Measurements from ENCODE around the gene RIPK3.
A peak's percentile ranks its signal among the peaks of the same experiment; 100 is the strongest.
"Not testable (repeated sequence)": the region's sequence is repeated elsewhere in the genome, so short reads cannot be mapped to it uniquely, and the experiment has no call there.

RIPK3 gene

DNA sequence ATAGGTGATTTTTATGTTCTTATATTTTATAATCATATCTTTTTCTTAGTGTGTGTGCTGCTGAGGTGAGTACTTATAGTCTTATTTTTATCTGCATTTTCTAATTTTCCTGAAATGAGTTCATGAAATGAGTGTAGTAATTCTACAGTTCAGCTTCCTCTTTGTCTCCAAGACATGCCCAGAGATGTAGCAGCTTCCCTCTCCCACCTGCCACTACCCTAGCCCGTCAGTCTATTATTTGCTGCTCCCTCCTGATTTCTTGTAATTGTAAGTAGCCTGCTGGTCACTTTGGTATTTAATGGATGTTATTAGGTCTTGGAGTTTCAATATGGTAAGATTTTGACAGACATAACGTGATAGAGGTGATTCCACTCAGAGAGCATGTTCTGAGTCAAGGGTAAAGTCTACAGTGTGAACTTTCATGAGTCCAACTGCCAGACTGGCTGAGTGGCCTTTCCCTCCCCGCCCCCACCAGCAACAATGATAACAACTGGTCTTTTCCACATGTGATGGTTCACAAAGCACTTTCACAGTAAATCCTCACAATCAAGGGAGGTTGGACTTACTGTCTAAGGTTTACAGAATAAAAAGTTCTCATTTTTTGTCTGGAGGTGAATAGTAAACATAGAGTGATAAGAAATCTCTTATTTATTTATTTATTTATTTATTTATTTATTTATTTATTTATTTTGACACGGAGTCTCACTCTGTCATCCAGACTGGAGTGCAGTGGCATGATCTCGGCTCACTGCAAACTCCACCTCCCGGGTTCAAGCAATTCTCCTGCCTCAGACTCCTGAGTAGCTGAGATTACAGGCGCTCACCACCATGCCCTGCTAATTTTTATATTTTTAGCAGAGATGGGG lies 4.2 kb upstream of the RIPK3 start:
- DNase-seq, result no peak

GRCh38 chr14:24342889-24343288 lies 3.1 kb upstream of the RIPK3 start:
- DNase-seq, result no peak

GRCh38 chr14:24340606-24341005 lies 815 bp upstream of the RIPK3 start:
- no peak for DNase-seq

DNA sequence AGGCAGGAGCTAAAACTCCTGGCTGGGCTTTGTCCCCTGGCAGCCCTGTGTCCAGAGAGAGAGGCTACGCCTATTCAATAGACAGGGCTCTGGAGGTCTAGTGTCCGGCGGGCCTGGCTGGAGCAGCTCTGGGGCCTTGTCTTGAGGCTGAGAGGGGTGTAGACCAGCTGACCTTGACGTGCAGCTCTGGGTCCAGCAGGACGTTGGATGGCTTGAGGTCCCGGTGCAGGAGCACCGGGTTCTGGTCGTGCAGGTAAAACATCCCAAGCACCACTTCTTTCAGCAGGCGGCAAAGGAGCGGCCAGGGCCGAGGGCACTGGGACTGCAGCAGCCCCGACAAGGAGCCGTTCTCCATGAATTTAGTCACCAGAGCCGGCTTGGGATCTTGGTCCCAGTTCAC lies 948 bp downstream of the RIPK3 start:
- DNase-seq, result no peak

GRCh38 chr14:24337824-24338175 lies 2.0 kb downstream of the RIPK3 start:
- no peak for DNase-seq

DNA sequence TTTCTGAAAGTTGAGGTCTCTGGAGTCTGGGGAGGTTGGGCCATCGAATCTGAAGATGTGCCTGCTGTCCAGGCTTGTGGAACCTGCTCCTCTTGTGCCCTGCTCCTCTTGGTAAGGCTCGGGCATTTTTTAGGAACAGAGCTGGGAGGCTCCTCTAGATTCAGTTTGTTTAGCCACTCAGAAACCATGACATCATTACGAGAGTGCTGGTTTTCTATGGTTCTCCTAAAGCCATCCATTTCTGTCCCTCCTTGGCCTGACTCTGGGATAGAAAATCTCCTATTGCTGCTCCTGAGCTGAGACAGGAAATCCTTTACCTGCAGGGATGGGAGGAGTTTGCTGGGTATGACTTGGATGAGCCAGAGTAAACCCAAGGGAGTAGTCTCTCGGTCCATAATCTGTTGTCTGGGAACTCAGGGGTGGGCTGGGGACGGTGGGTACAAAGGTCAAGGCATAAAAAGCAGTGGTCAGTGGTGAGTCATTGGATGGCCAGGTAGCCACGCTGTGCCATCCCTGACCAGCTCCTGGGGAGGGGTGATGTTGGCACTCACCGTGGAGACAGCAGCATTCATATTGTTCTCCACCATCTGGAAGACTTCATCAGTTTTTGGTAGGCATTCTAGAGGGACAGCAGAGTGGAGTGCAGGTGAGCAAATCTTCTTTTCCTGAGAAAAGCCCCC lies 2.5 kb downstream of the RIPK3 start:
- no peak for DNase-seq

DNA sequence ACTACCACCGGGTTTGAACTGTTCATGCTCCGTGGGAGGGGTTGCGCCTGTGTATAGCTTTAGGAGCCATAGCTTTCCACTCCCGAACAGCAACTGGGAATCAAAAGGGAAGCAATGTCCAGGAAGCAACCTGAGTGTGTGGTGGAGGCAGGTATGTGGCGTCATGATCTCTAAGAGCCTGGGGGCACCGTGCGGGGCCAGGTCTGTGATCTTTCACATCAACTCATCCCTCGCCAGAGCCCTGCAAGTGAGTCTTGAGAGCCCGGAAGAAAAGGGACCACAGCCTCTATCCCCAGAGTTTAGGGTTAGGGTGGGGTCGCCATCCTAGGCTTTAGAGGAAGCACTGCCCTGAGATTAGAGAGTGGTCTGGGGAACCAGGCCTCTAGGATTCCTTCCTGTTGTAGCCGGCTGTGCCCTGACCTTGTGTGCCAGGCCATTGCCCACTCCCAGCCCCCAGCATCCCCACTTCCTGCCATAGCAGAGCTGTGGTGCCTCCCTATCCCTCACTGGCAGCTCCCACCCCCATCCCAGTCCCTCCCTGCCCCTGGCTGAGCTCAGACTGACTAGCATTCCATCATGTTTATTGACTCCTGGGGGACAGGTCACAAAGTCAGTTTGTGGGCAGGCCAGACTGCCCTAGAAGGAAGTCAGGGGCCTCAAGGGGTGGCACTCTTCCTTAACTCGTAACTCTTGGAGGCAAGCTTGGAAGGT lies 4.2 kb downstream of the RIPK3 start:
- no peak for DNase-seq

- no peak for DNase-seq
These were observed 5.1 kb downstream of the RIPK3 start, which contains the start of gene ADCY4 for GRCh38 chr14:24334431-24335291. TSS of gene ADCY4 (minus strand) at chr14:24335071. CDS start at chr14:24334652, 419 bp downstream.

GRCh38 chr14:24332268-24332993 lies 7.4 kb downstream of the RIPK3 start:
- DNase-seq, result peak; percentile 85

DNA sequence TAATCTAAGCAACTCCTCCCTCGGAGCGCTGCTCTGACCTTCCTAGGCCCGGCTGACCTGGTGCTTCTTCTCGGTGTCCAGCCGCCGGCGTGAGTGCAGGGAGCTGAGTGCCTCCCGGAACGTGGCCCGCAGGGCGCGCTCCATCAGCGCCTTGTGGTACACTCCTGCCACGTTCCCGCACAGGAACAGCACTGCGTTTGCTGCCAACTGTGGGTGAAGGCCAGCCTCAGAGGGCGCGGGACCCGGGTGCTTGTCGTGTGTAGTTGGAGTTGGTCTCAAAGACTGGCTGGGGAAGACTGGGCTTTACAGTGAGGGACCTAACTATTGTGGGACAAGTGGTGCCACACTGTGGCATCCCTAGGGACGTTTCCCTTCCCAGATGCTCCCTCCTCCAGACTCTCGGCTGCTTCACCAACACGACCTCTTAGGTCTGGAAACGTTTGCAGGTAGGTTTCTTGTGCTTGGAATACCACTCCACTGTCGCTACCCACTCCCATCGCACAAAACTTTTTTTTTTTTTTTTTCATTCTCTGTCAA lies 8.0 kb downstream of the RIPK3 start:
- DNase-seq, result no peak

DNA sequence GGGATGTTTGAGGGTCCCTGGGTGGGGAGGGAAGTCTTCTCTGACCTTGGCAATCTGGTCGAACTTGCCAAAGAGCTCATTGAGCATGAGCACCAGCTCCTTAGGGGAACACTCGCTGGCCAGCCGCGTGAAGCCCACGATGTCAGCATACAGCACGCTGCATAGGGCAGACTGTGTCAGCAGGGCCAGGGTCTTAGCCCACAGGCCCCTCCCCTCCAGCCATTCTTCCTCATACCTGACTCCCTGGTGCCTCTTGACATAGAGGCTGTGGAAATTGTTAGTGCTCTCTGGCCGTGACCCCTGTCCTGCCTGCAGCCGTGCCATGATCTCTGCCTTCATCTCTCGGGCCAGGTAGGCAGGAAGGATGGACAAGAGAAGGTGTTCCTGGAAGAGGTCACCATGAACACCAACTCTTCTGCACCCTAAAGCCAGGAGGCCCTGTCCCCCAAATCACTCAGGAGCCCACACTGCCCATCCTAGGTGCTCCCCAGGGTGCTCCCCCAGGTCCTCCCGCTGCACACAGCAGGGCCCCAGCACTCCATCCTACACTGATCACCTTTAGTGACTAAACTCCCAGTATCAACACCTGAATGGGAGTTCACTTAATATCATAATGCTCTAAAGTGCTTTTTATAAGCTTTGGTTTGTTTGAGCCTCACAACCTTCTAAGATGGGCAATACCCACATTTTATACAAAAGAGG lies 8.7 kb downstream of the RIPK3 start:
- DNase-seq, result no peak

GRCh38 chr14:24329736-24330135 lies 10.1 kb downstream of the RIPK3 start:
- no peak for DNase-seq

- no peak for DNase-seq
These were observed 10.6 kb downstream of the RIPK3 start for GRCh38 chr14:24329073-24329663.

DNA sequence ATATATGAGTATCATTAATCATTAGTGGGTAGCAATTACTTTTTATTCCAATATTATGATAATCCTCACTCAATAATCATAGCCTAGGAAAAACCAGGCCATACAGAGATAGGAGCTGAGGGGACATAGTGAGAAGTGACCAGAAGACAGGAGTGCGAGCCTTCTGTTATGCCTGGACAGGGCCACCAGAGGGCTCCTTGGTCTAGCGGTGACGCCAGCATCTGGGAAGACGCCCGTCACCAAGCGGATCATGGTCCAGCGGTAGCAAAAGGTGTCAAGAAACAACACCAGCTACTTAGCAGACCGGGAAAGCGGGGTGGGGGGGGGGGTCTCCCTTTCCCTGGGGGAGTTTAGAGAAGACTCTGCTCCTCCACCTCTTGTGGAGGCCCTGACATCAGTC lies 11.9 kb downstream of the RIPK3 start:
- not testable (repeated sequence) for DNase-seq

DNA sequence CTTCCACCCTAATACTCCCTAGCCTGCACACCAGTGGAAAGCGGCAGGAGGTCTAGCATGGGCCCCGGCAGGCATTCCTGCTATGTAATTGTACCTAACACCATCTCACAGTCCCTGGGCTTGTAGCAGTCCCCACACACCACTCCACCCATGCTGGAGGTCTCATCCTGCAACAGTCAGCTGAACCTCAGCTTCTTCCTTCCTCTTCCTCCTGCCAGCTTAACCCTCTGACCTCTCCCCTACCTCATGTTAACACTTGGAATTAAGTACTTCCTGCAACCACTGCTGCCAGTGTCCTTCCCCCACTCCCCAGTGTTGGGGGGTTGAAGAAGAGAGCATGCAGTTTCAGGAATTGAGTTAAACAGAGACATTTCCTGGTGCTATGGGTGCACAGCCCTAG lies 12.5 kb downstream of the RIPK3 start:
- DNase-seq, result no peak

GRCh38 chr14:24325963-24326362 lies 13.8 kb downstream of the RIPK3 start:
- DNase-seq, result no peak

- no peak for DNase-seq
These were observed 14.7 kb downstream of the RIPK3 start for GRCh38 chr14:24325041-24325530.

- no peak for DNase-seq
These were observed 15.8 kb downstream of the RIPK3 start for GRCh38 chr14:24324024-24324423.

DNA sequence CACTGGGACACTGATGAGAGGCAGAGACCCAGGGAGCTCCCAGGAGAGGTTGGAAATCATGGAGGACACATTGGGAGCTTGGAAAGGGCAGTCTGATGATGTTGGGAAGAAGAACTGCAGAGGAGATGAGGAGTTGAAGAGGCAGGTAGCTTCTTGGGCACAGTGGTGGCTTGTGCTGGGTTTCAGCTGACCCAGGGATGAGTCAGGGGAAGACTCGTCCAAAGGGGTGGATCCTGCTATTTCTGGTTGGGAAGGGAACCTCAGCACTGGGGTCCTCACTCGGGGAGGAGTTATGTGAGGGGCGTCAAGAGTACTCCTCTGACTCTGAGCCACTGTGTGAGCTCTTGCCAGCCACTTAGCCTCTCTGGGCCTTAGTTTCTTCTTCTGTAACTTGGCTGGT lies 16.4 kb downstream of the RIPK3 start:
- DNase-seq, result no peak

- DNase-seq, result no peak
These were observed 17.1 kb downstream of the RIPK3 start for GRCh38 chr14:24322672-24323071.
